ENCODE measurements around the gene ADAMTS6. TPM values are rescaled to one million over a fixed set of nuclear protein-coding genes. Genes with fewer than 3 reads are reported as not detected.

Gene ADAMTS6
- total RNA-seq, 4 donors from 2014 or later = 0.80 to 13.2 (median 2.2) TPM

- Histone ChIP-seq H3K4me3 (no peak overlapping the region), H3K36me3 (no peaks in the 10 kb centered on the region), H3K9me3 (no peaks in the 10 kb centered on the region), H3K4me1 (no peaks in the 10 kb centered on the region), H3K27me3 (no peaks in the 10 kb centered on the region), H3K27ac (no peak overlapping the region)
- TF ChIP-seq CTCF (IDR thresholded peaks at IDR 0.05) = no peak
- no peak for TF ChIP-seq POLR2A (IDR thresholded peaks at IDR 0.05)
- no peak for DNase-seq
These were observed 349.3 kb downstream of the ADAMTS6 start for GRCh38 chr5:65132386-65132785.

GRCh38 chr5:65128226-65128625, 353.5 kb downstream of the ADAMTS6 start:
- Histone ChIP-seq H3K27ac (no peak overlapping the region), H3K4me1 (no peaks in the 10 kb centered on the region), H3K36me3 (no peaks in the 10 kb centered on the region), H3K27me3 (no peaks in the 10 kb centered on the region), H3K4me3 (no peak overlapping the region), H3K9me3 (no peaks in the 10 kb centered on the region)
- TF ChIP-seq CTCF (IDR thresholded peaks at IDR 0.05) (no peak), POLR2A (IDR thresholded peaks at IDR 0.05) (no peak)
- DNase-seq = no peak

GRCh38 chr5:65127161-65127901, 354.4 kb downstream of the ADAMTS6 start:
- H3K36me3 ChIP-seq = no peaks in the 10 kb centered on the region
- peak overlapping the region in 1 of 4 donors; percentile 5 for H3K27ac ChIP-seq
- H3K4me3 ChIP-seq = no peak overlapping the region
- no peaks in the 10 kb centered on the region for H3K4me1 ChIP-seq
- no peaks in the 10 kb centered on the region for H3K27me3 ChIP-seq
- no peaks in the 10 kb centered on the region for H3K9me3 ChIP-seq
- TF ChIP-seq POLR2A (IDR thresholded peaks at IDR 0.05) (no peak), CTCF (IDR thresholded peaks at IDR 0.05) (no peak)
- DNase-seq = no peak

GRCh38 chr5:65126542-65127069, 355.1 kb downstream of the ADAMTS6 start:
- Histone ChIP-seq H3K4me1 (no peaks in the 10 kb centered on the region), H3K27ac (peak overlapping the region in 2 of 4 donors; percentile 5 to 16), H3K9me3 (no peaks in the 10 kb centered on the region), H3K4me3 (no peak overlapping the region), H3K27me3 (no peaks in the 10 kb centered on the region), H3K36me3 (no peaks in the 10 kb centered on the region)
- no peak for TF ChIP-seq POLR2A (IDR thresholded peaks at IDR 0.05)
- TF ChIP-seq CTCF (IDR thresholded peaks at IDR 0.05) = no peak
- no peak for DNase-seq

GRCh38 chr5:65125591-65126541, 355.9 kb downstream of the ADAMTS6 start:
- H3K4me3 ChIP-seq = no peak overlapping the region
- TF ChIP-seq CTCF (IDR thresholded peaks at IDR 0.05) = no peak
- H3K4me1 ChIP-seq = no peaks in the 10 kb centered on the region
- H3K27me3 ChIP-seq = no peaks in the 10 kb centered on the region
- peak overlapping the region in 2 of 4 donors; percentile 5 to 16 for H3K27ac ChIP-seq
- no peaks in the 10 kb centered on the region for H3K9me3 ChIP-seq
- H3K36me3 ChIP-seq = no peaks in the 10 kb centered on the region
- DNase-seq = no peak

Measured in Peyer's patch (tissue), 4 donors.